Adrenal gland (tissue), 12 donors: ENCODE measurements around the gene EVA1C. TPM values are rescaled to one million over a fixed set of nuclear protein-coding genes. Genes with fewer than 3 reads are reported as not detected.

Experiments
- polyA plus RNA-seq, 3 donors: library from polyadenylated mRNA; stranded (reverse); fragments of 200-250 nt in 2 of 3; fragments of 350-450 nt in 1 of 3; fragmentation: Illumina TruSeq in 1 of 3; extraction: RNeasy Lipid Tissue Mini Kit (QIAGEN cat#74804) in 1 of 3; gene quantifications; one replicate each; pipeline ENCODE4 v1.2.3, GENCODE V29; 2013 to 2014
- small RNA-seq, 2 donors: library from RNA; depleted of rRNA; stranded (forward); fragments of <200 nt; gene quantifications; one replicate each; pipeline ENCODE3, GENCODE V24; 2016
- total RNA-seq, 9 donors: library from RNA; depleted of rRNA in 4 of 9; stranded (reverse); fragments of >200 nt in 4 of 9; fragments of 120-200 nt in 1 of 9; fragmentation: NEBNext Ultra II Directional in 1 of 9; extraction: Animal tissue kit (Norgen Biotek cat#: 25700) in 1 of 9; gene quantifications; one replicate each; pipeline versions ENCODE4 v1.1.0 to v1.2.4, GENCODE V29; 2013 to 2023
- donor health status: healthy with polysubstance abuse.
- donor health status: Bipolar disorder and iron deficiency.
- donor health status: DM: yes; HTN: yes; CAD: no.
- donor health status: DM: no; HTN: no; CAD: no.
- donor health status: DM: no; HTN: no; CAD: no.
- donor health status: DM: yes; HTN: yes; CAD: no.

EVA1C gene
- total and polyA plus RNA-seq, 12 donors, result 0.94 to 33.2 (median 12.1) TPM

Small RNA genes lying within 50 kb of the gene (small RNA-seq; reads per million reads assigned to genes)
- gene RF00438 (0 reads per million in 2 donors), gene RNA5SP490 (0.12 to 0.58 reads per million in 2 donors), gene SNORA80A (4.8 to 11.5 reads per million in 2 donors)

Other genes with a start within 250 kb of the EVA1C start
- 10 to 100 TPM in 2 of 9 donors, 1 to 10 TPM in 7; 3.4 to 12.6 (median 9.2) TPM for gene MIS18A, start 133.7 kb upstream of the EVA1C start, total RNA-seq
- gene MIS18A, start 133.7 kb upstream of the EVA1C start, polyA plus RNA-seq, result 1 to 10 TPM; 5.4 to 8.1 (median 5.4) TPM
- 100 to 1,000 TPM in 5 of 9 donors, 10 to 100 TPM in 4; 50.3 to 769 (median 112) TPM for gene MRAP, start 113.9 kb upstream of the EVA1C start, total RNA-seq
- gene MRAP, start 113.9 kb upstream of the EVA1C start, polyA plus RNA-seq, result 100 to 1,000 TPM in 1 of 3 donors, 10 to 100 TPM in 2; 13.4 to 491 (median 68.6) TPM
- 10 to 100 TPM; 12.4 to 31.6 (median 16.9) TPM for gene URB1, start 19.7 kb upstream of the EVA1C start, total RNA-seq
- gene URB1, start 19.7 kb upstream of the EVA1C start, polyA plus RNA-seq, result 1 to 10 TPM; 5.2 to 9.3 (median 6.7) TPM
- 1 to 10 TPM in 2 of 9 donors, under 1 TPM in 5, not detected in 2; 0.28 to 2.0 (median 0.78) TPM for gene TCP10L, start 172.8 kb downstream of the EVA1C start, total RNA-seq
- 1 to 10 TPM in 2 of 3 donors, under 1 TPM in 1; 0.79 to 3.0 (median 2.3) TPM for gene TCP10L, start 172.8 kb downstream of the EVA1C start, polyA plus RNA-seq
- gene CFAP298, start 199.7 kb downstream of the EVA1C start, total RNA-seq, result 10 to 100 TPM; 20.3 to 51.9 (median 33.3) TPM
- 100 to 1,000 TPM in 1 of 3 donors, 10 to 100 TPM in 2; 48.9 to 101 (median 85.9) TPM for gene CFAP298, start 199.7 kb downstream of the EVA1C start, polyA plus RNA-seq